Lower leg skin (tissue), 3 donors: ENCODE data around the gene NCKAP5.

Experiments used
- CTCF ChIP-seq, 3 donors: fragments of 450-650 bp; IDR thresholded peaks; one replicate each; pipeline ENCODE4 v1.5.1; 2016; ENCODE audit warnings: antibody characterized with exemption in 3 of 3, mild to moderate bottlenecking in 3 of 3, moderate library complexity in 2 of 3
- POLR2A ChIP-seq, 2 donors: fragments of 450-650 bp; IDR thresholded peaks; one replicate each; pipeline ENCODE4 v1.6.1; 2016 to 2017; ENCODE audit warnings: antibody characterized with exemption in 2 of 2, mild to moderate bottlenecking in 1 of 2, moderate library complexity in 1 of 2

DNA sequence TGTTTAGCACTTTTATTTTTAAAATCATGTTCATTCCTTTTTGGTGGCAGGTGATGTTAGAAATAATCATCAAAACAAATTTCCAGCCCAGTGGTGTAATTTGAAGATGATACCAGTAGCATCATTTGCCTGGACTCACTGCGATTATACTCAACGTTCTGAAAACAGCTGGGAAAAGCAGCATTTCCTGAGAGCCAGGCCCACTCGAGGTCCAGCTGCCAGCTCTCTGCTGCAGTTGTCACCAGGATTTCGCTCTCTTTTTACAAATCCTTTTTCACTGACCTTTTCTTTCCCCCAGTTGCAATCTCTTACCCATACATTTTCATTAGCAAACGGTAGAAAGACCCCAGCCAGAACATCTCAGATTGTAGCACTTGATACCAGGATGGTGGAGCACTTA lies 787.6 kb downstream of the NCKAP5 start:
- no peak for TF ChIP-seq CTCF (IDR thresholded peaks at IDR 0.05)
- no peak for TF ChIP-seq POLR2A (IDR thresholded peaks at IDR 0.05)
